Stimulated activated CD4-positive, alpha-beta T cell treated with anti-CD3 and anti-CD28 coated beads, Interleukin-15, amount 100 ng/mL, for 24 hours (primary cell): Measurements from ENCODE around the gene TMEM209.
"Not testable (repeated sequence)": the region's sequence is repeated elsewhere in the genome, so short reads cannot be mapped to it uniquely, and the experiment has no call there.

Source experiments
- DNase-seq: peaks from one replicate; pipeline ENCODE4 v3.0.0-alpha.2; 2020

Gene TMEM209

DNA sequence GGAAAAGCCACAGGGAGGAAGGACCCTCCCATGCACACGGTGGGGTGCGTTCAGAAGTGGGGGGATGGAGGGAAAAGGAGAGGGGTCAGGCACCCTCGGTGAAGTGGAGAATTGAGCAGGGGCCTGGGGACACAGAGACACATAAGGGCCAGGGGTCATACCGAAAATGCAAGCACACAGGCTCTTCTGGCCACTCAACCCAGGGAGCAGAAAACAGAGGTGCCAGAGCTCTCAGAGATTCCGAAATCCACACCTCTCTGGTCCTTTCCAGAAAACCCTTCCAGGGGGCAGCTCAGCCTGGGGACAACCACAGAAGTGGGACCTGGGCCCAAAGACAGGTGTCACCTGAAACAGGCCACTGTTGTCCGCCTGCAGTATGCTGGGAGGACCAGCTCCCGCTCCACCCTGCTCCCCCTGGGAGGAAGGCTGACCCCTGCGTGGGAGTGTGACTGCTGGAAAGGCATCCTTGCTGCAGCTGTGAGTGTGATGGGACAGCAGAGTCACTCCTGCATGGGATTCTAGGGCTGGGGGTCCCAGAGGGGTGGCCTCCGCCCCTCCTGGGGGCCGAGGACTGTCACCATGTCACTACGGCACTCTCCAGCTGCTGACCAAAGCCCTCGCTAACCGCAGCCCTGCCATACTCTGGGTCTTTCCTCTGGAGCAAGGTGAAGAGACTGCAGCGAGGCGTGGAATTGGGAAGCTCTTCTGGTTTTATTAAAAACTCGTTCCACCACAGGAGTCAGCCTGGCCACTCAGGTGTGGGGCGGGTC lies 63.1 kb downstream of the TMEM209 start:
- DNase-seq = no peak

DNA sequence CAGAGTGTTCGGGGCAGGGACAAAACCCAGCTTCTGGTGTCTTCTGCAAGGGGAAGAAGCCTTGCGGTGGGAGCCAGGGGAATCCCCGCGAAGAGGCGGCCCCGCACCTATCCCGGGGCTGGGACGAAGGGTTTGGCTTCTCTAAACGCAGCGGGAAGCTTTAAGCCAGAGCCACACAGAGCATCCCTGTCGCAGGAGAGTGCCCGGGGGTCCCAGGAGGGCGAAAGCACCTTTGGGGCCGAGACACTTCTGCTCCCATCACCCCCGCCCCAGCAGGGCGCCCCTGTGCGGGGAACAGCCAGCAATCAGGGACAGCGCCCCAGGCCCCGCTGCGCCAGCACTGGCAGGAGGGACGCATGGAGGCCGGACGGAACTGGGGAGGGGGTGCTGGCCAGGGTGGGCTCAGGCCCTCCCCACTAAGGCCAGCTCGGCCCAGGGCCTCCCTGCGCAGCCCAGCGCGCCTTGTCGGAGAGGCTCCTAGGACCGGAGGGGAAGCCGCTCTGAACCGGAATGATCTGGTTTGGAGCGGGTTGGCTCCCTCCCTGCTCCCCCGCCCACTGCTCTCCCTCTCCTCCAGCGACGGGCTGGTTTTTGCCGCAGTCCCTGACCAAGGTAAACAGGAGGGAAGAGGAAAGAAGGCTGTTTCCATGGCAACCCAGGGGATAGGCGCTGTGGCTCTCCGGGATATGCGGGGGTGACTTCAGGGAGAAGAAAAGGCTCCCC lies 63.9 kb downstream of the TMEM209 start:
- DNase-seq = peak; percentile 59

DNA sequence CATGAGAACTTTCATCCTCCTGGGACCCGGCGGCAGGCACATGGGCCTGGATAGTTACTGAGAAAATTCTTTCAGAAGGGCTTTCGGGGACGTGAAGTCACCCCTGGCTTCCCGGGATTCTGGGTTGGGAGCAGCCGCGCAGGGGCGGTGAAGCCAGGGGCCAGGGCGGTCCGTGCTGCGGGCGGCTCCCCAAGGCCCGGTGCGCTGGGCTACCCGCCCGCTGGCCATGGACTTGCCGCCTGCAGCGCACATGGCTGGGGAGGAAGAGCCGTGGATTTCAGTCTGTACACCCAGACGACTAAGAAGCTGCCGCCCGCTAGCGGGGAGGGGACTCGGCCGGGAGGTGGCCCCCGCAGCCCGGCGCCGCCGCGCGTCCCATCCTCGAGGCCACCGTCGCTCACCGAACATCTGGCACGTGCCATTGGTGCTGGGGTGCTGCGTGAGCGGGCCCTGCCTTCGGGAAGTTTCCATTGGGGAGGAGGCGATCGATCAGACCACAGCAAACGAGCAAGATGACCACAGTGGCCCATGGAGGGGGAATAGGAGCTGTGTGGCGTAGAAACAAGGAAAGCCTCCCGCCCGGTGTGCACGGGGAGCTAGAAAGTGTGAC lies 64.5 kb downstream of the TMEM209 start:
- no peak for DNase-seq

DNA sequence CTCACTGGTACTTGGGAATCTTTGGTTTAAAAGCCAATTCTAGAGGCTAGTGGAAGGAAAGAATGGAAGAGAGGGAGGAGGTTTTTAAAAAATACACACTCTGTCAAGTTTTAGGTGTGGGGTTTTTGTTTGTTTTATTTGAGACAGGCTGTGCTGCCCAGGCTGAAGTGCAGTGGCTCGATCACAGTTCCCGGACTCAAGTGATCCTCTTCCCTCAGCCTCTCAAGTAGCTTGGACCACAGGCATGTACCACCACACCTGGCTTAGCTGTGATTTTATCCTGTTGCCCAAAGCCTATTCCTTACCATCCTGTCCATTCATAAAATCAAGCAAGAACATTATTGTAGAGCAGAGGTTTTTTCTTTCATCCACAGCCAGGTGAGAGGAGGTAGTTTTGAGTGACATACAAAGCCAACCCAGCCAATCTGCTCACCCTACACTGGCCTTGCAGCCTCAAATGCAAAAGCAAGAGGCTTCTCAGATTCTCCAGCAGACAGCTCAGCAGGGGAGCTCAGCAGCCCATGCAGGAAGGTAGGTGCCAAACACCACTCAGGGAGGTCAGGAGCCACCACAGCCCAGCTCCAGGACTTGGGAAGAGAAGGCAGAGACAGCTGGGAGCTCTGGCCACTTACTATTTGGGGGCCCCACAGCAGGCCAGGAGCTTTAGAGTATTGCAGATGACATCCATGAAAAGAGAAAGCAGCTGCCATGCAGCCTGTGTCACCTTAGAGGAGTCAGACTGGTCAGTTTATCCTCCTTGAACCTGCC lies 65.8 kb downstream of the TMEM209 start:
- DNase-seq = no peak

DNA sequence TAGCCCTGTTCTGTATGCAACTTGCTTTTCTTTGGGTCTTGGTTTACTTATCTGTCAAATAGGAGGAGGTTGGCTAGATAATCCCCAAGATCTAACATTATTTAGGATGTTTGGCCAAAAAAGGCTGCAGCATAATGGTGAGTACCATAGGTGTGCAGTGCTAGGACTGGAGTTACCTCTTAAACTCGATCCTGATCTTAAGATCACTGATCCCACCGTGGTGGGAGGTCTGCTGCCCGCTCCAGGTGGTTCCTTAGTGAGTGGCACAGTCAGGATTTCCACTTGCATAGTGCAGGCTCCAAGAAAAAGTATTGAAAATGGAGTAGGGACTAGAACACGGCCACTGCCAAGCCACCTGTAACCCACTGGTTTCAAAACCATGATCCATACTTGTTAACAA lies 68.0 kb downstream of the TMEM209 start:
- DNase-seq = no peak

DNA sequence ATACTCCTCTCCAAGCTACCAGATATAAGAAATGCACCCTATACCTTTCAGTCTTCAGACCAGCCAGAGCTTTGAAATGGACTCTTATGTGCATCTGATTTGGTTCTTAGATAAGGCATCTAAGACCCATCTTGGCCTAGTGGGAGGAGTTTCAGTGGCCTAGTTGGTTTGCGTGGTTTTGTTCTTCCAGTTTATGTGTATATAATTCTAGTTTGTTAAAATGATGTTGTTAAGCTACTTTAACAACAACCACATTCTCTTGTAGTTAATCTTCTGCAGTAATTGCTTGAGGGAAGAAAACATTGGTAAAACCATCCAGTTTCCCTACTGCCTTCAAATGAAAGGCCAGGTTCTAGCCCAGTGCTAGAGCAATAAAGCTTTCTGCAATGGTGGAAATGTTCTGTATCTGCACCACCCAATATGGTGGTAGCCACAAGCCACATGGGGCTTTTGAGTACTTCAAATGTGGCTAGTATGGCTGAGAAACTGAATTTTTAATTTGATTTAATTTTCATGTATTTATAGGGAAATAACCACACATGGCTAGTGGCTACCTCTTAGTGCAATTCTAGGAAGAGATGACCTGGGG lies 68.5 kb downstream of the TMEM209 start:
- DNase-seq = no peak

DNA sequence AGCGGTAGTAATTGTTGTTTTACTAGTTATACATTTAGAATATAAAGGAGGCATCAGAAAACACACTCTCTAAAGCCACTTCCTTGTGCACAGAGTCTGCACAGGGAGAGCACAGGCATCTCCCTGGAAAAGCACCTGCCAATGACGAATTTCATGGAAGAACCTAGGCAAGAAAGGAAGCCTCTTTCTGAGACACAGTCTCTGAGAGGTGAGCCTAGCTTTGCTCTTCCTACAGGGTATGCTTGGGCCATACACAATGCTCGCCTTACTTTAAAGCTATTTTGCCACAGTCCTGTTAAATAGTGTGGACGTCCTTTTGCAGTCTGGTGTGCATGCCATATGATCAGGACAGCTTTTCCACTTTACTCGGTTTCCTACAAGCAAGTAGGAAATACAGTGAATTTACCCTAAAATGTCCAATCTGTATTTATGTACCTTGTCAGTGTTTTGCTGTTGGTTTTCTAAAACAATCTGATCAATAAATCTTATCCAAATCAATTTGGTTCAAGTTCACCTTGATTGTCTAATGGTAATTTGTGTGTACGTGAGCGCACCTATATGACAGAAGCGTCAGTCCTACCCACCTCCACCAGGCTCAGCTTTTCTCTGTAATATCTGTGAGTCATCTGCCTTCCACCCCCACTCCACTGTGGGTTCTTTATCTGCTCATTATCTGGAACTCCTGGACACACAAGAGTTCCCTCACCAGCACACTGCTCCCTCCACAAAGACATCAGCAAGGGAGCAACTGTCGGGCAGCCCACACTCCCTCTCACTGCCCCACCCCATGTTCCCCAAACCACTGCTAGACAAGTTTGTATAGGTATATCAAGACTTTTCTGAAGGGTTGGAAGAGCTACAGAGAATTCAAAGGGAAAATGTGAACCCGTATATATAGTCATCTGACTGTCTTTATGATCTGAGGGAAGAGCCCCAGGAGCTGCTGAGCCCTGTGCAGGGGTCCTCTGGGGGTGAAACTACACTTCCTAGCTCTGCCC lies 69.7 kb downstream of the TMEM209 start:
- DNase-seq = no peak

DNA sequence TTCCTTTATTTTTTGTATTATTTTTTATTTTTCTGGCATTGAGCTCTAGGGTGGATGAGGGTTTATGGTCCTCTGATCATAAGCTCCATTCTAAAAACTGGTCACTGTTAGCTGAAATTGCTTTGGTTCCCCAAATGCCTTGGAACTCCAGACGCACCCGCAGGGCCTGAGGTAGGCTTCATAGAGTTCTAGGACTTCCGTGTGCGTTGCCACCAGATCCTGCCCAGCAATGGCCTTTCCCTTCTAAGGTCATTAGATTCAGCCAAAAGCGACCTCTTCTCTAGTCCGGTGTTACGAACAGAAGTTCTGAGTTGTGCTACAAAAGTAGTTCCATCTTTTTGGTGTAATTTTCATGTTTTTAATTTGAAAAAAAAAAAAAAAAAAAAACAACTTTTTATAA lies 70.5 kb downstream of the TMEM209 start:
- DNase-seq = no peak

DNA sequence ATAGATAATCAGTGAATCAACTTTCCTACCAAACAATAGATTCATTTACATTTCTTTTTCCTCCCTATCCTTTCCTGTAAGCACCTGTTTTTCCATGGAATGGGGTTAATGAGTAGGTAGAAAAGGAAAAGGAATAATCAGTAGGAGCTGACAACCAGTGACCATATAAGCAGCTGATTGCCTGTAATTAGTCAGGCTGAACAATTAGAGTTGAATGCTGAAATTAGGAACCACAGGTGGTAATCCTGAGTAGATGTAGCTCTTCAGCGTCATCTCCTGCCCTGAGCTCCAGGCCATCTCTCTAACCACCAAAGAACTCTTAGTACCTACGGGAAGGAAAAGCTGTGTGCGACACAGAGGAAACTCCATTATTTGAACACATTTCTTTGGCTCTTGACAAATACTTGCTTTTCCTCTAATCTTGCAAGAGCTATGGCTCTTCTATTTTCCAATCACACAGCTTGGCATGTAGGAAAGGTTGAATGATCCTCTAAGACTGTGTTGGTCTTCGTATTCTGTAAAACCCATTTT lies 71.0 kb downstream of the TMEM209 start:
- no peak for DNase-seq

DNA sequence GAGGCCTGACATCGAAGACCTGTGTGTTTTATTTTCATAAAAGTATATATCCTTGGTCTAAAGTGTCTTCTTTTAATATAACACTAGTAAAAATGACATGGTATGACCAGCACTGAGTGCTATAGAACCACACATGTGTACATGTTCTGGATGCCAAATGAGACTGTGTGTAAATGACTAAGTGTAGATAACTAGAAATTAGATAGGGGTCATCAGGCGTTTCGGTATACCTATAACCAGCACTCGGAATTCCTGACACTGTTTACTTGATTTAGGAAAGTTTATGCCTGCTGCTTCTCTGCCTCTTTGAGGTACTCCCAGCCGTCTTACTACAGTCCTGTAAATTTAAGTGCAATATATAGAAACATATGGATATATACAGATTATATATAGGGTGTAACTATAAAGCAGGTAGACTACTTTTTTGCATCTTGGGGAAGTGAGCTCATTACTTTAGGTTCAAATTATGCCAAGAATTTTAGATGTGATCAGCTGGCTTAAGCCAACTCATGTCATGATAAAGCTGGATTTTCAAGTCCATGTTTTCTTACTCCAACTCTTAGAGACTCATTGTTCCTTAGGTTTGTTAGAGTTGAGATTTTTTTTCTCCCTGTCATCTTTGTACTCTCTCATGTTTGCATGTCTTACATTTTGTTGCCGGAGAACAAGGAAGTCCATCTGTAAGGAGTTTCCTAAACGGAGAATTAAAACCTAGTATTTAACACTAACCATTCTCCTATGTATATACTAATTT lies 72.0 kb downstream of the TMEM209 start:
- no peak for DNase-seq

DNA sequence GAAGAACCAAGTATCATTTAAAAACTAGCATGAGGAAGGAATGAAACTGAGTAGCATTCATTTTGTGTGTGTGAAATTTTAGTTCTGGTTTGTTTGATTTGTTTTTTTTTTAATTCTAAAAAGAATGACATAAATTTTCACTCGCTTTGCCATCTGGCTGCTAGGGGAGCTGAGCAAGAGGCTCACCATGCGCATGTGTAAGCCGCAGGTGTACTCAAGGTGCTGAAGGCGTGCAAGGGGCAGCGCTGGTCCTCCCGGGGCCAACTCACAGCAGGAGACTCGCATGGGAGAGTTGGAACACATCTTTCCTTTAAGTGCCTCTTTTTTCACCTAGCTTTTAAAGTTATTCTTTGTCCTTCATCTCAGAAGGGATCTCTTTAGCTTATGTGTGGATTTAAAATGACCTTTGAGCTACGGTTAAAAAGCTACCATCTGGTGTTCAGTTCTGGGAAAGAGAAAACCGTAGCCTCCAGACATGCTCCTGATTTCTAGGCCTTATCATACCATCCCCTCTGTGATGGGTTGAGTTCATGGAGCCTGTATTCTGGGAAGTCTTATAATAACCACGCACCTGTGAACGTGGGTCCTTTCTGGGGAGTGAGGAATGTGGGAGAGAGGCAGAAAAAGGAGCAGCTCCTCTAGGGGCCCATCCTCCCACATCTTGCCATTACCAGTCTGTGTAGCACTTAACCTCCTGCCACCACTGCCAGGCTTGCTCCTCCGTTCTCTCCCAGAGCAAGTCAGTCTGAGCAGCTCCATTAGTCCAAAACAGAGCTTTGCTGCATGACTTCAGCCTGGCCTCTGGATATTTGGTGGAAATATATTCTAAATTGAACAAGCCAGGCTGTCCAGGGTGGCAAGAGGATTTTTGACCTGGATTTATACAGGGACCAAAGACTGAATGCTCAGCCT lies 73.0 kb downstream of the TMEM209 start:
- DNase-seq = no peak

DNA sequence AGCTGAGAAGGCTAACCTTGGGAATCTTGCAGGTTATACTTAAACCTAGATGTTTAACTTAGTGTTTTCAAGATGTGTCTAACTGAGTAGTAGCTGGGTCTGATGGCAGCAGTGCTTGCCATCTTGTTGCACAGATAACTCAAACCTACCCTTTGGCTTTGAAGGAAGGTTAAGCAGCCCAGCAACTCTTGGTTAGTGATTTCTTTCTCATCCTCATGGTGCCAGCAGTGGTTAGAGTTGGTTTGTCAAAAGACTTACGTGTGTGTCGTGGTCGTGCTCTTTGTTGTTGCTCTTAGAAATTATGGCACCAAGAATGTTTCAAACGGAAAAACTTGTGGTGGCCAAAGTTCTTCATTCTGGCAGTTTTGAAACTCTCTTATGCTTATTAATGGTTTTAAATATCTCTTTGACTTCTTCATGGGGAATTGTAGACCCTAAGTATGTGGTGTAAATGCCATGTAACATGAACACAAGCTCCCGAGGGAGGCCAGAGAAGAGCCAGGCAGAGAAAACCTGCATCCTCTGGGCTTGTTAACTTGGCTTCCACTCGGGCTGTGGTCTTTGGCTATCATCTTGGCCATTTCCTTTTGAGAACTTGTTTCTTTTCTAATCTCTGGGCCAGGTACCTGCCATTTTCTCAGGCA lies 73.9 kb downstream of the TMEM209 start:
- DNase-seq = no peak

DNA sequence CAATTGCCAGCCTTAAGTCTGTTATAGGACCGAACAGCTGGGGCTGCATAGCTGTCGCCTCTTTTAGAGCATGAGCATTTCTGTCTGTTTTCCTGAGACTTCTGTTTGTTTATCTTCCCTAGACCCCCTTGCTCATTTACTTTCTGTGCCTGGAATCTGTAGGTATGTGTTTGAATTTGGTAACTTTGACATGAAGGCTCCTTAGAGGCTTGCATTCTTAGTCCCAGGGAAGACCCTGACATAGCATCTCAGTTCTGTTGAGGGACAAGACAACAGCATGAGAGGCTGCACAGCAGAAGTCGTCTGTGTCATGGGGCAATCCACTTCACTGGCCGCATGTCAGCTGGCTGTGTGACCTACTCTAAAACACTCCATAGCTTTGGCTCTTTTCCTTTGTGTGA lies 76.2 kb downstream of the TMEM209 start:
- DNase-seq = no peak

DNA sequence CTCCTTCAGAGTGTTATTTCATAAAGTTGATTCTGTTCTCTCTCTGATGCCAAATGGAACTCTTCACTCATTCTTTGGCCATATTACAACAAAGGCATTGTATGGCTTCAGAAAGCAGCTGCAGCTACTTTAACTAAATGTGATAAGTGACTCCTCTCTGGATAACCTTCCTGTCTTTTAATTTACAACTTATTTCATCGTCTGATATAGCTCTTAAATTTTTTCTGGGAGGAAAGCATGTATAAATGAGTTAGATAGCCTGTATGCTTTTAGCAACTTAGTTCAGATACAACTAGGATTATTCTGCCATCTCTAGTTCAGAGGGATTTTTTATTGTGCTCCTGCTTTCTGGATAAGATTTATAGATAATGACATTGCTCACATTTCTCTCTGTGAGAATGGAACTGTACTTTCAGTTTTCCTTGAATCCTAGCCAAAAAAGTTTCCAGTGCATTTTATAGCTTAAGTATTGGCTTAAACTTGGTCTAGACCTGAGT lies 77.3 kb downstream of the TMEM209 start:
- no peak for DNase-seq

DNA sequence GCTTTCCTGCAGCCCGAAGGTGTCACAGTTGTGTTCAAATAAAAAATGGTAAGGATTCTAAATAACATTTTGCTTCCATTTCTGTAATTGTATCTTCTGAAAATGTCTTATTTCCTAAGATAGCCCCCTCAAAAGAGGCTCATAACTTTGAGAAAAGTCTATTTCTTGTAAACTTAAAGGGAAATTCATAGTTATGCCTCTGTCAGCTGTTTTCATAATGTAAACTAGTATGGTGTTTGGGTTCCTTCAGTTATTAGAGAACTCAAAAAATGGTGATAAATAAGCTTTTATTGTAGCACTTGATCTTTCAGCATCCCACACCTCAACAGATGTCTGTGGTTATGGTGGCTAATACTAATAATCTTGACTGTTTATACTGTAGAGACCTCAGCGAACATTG lies 77.8 kb downstream of the TMEM209 start:
- DNase-seq = no peak

DNA sequence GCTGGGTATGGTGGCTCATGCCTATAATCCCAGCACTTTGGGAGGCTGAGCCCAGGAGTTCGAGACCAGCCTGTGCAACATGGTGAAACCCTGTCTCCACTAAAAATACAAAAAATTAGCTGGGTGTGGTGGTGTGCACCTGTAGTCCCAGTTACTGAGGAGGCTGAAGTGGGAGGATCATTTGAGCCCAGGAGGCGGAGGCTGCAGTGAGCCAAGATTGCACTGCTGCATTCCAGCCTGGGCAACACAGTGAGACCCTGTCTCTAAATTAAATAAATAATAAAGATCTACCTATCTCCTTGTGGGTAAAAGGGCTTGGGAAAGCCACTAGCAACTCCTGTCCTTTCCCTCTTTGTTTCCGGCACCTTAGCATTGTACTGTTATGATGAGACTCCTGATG lies 78.4 kb downstream of the TMEM209 start:
- not testable (repeated sequence) for DNase-seq

DNA sequence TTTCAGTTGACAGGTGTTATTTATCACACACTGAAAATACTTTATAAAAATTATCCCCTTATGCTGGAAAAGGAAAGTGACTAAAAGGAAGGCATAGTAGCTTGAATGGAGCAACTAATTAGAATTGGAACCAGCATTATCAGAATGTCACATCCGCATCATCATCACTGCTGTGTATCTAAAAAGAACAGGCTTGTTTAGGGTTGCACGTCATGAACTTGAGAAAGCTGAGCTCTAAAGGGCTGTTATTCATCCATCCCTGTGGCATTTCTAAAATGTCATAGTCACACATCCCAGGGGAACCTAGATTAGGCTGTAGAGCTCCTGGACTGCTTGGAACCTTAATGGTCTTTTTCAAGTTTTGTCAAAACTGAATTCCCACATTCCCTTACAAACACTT lies 80.5 kb downstream of the TMEM209 start:
- DNase-seq = no peak

DNA sequence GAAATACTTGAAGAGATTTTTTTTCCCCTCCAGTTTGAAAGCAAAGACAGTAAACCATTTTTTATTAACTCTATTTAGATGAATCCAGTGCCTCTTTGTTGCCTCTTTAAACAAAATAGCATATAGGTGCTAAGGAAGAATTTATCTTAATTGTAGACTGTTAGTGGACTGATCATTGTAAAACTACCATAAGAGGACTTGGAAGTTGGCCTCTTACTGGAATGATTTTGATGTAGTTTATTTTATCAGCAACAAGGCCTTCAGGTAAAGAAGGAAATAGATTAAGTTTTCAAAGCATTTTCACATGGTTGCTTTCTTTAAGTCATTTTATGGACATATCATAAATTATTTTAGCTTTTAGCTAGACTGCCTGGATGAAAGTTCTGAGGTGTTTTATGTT lies 81.7 kb downstream of the TMEM209 start:
- no peak for DNase-seq

DNA sequence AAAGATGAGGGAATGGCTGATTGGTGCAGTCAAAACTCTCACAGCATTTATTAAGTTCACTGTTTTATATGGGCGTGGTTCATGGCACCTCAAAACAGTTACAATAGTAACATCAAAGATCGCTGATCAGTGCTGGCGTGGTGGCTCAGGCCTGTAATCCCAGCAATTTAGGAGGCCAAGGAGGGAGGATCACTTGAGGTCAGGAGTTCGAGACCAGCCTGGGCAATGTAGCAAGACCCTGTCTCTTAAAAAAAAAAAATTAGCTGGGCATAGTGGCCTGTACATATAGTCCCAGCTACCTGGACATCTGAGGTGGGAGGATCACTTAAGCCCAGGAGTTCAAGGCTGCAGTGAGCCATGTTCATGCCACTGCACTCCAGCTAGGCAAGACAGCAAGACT lies 86.4 kb downstream of the TMEM209 start:
- no peak for DNase-seq
